ENCODE results near the gene AAMDC. TPM values are rescaled to one million over a fixed set of nuclear protein-coding genes. Genes with fewer than 3 reads are reported as not detected.
"Not testable (repeated sequence)": the region's sequence is repeated elsewhere in the genome, so short reads cannot be mapped to it uniquely, and the experiment has no call there.

AAMDC gene
- total and polyA plus RNA-seq, 7 donors, result 54.5 to 160 (median 70.1) TPM

DNA sequence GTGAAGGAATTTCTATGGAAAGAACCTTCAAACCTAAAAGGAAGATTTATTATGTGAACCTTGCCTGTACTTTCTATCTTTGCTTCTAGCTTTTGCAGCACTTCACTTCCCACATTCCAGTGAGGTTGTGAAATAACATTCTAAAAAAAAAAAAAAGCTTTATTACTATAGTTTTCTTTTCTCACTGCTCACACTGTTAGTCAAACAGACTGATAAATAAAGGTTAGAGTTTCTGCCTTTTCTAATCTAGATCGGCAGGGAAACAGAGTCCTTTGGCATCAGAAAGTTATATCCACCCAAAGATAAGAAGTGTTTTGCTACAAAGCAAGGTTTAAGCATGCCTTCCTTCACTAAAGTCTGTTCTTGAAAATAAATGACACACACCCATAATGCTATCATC, 2.8 kb downstream of the AAMDC start:
- intact Hi-C loops (cut with DNase I), result loop anchor here in 1 of 2 donors (5.0 kb wide), 2 partner anchors 39 to 169 kb away; partner anchors contain the start of gene INTS4
- peak overlapping the region; percentile 96 for H3K27ac ChIP-seq
- peak overlapping the region; percentile 97 for H3K4me3 ChIP-seq
- ATAC-seq (no peak), DNase-seq (no peak)
- no peaks in the 10 kb centered on the region for H3K36me3 ChIP-seq (ENCODE audit: insufficient read depth in 1 of 2, low read depth in 1 of 2)
- peaks cover 5% of the 10 kb centered on the region for H3K9me3 ChIP-seq
- no peak for TF ChIP-seq CTCF (IDR thresholded peaks at IDR 0.05)
- H3K4me1 ChIP-seq, result peaks cover 16% of the 10 kb centered on the region
- WGBS, 3 donors, result 17 to 30% (median 23%) methylated on average over 1 of the region's 1 CpG
- no peaks in the 10 kb centered on the region for H3K27me3 ChIP-seq (ENCODE audit: insufficient read depth in 3 of 3, low read length in 2 of 3)

GRCh38 chr11:77828926-77829325, 8.0 kb downstream of the AAMDC start:
- WGBS, 3 donors, result 92 to 95% (median 95%) methylated on average over 2 of the region's 2 CpGs
- ATAC-seq (no peak), DNase-seq (no peak)
- H3K9me3 ChIP-seq, result peaks cover 5% of the 10 kb centered on the region
- H3K27me3 ChIP-seq (ENCODE audit: insufficient read depth in 3 of 3, low read length in 2 of 3), result no peaks in the 10 kb centered on the region
- no peaks in the 10 kb centered on the region for H3K36me3 ChIP-seq (ENCODE audit: insufficient read depth in 1 of 2, low read depth in 1 of 2)
- H3K4me1 ChIP-seq, result peaks cover 1% of the 10 kb centered on the region
- TF ChIP-seq CTCF (IDR thresholded peaks at IDR 0.05), result no peak
- no peak overlapping the region for H3K27ac ChIP-seq
- H3K4me3 ChIP-seq, result no peak overlapping the region
- intact Hi-C loops (cut with DNase I), result no loop called here

DNA sequence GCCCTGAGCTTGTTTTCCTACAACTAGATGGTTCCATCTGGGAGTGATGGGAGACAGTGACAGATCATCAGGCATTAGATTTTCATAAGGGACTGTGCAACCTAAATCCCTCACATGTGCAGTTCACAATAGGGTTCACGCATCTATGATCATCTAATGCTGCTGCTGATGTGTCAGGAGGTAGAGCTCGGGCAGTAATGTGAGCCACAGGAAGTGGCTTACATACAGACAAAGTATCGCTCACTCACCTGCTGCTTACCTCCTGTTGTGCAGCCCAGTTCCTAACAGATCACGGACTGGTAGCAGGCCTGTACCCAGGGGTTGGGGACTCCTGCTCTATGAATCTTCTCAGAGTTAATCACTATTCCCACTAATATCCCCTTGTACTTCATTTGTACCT, 12.4 kb downstream of the AAMDC start:
- 94 to 96% (median 95%) methylated on average over 4 of the region's 4 CpGs for WGBS, 3 donors
- TF ChIP-seq CTCF (IDR thresholded peaks at IDR 0.05), result no peak

GRCh38 chr11:77842441-77843121, 21.6 kb downstream of the AAMDC start:
- no peaks in the 10 kb centered on the region for H3K4me1 ChIP-seq
- no peak for TF ChIP-seq CTCF (IDR thresholded peaks at IDR 0.05)
- H3K27ac ChIP-seq, result no peak overlapping the region
- no peak for ATAC-seq
- H3K9me3 ChIP-seq, result no peaks in the 10 kb centered on the region
- DNase-seq, result no peak
- intact Hi-C loops (cut with DNase I), result no loop called here
- H3K27me3 ChIP-seq (ENCODE audit: insufficient read depth in 3 of 3, low read length in 2 of 3), result no peaks in the 10 kb centered on the region
- H3K36me3 ChIP-seq (ENCODE audit: insufficient read depth in 1 of 2, low read depth in 1 of 2), result peaks cover 6 to 66% of the 10 kb centered on the region in 2 donors
- 90 to 97% (median 91%) methylated on average over 1 of the region's 1 CpG for WGBS, 3 donors
- H3K4me3 ChIP-seq, result no peak overlapping the region

More for the DNA sequence above, 12.4 kb downstream of the AAMDC start:
- H3K36me3 ChIP-seq (ENCODE audit: insufficient read depth in 1 of 2, low read depth in 1 of 2), result peaks cover 0 to 9% of the 10 kb centered on the region in 2 donors
- intact Hi-C loops (cut with DNase I), result no loop called here
- no peak overlapping the region for H3K27ac ChIP-seq
- no peaks in the 10 kb centered on the region for H3K9me3 ChIP-seq
- no peak overlapping the region for H3K4me3 ChIP-seq
- DNase-seq (no peak), ATAC-seq (no peak)
- H3K27me3 ChIP-seq (ENCODE audit: insufficient read depth in 3 of 3, low read length in 2 of 3), result no peaks in the 10 kb centered on the region
- H3K4me1 ChIP-seq, result no peaks in the 10 kb centered on the region

GRCh38 chr11:77843700-77844099, 22.8 kb downstream of the AAMDC start:
- H3K9me3 ChIP-seq; H3K4me3 ChIP-seq; intact Hi-C loops (cut with DNase I); H3K4me1 ChIP-seq; ATAC-seq; H3K27ac ChIP-seq; H3K27me3 ChIP-seq (ENCODE audit: insufficient read depth in 3 of 3, low read length in 2 of 3); DNase-seq: not testable (repeated sequence)
- peaks cover 6 to 76% of the 10 kb centered on the region in 2 donors for H3K36me3 ChIP-seq (ENCODE audit: insufficient read depth in 1 of 2, low read depth in 1 of 2)
- WGBS, 3 donors, result 81 to 93% (median 87%) methylated on average over 5 of the region's 5 CpGs
